ENCODE results near the gene ST8SIA1. TPM values are rescaled to one million over a fixed set of nuclear protein-coding genes. Genes with fewer than 3 reads are reported as not detected.

ST8SIA1 gene
- total RNA-seq, 2 donors from 2014 or later: under 0.01 TPM; not detected in 1

DNA sequence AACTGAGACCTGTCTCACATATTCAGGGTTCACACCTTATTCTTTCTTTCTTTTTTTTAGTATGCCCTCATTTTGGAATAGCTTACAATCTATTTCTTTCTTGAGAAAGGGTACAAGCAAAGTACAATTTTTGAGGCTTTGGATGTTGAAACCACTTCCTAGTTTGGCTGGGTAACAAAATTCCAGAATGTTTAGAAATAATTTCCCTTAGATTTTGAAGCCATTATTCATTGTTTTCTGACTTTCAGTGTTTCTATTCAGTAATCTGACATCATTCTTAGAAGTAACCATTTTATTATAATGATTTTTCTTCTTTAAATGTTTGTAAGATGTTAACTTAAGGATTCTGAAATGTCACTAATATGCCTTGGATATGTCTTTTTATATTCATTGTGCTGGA, 28.2 kb downstream of the ST8SIA1 start:
- Histone ChIP-seq H3K36me3 (replicated peaks in 1 of 2; ENCODE audit: insufficient read depth in 1 of 2, low read depth in 2 of 2) (no peaks in the 10 kb centered on the region), H3K27ac (no peak overlapping the region), H3K9me3 (no peaks in the 10 kb centered on the region), H3K4me3 (no peak overlapping the region), H3K27me3 (no peaks in the 10 kb centered on the region), H3K4me1 (no peaks in the 10 kb centered on the region)
- intact Hi-C loops (cut with DNase I): no loop called here
- DNase-seq: no peak
- ATAC-seq: no peak
- TF ChIP-seq, protein P1, sequence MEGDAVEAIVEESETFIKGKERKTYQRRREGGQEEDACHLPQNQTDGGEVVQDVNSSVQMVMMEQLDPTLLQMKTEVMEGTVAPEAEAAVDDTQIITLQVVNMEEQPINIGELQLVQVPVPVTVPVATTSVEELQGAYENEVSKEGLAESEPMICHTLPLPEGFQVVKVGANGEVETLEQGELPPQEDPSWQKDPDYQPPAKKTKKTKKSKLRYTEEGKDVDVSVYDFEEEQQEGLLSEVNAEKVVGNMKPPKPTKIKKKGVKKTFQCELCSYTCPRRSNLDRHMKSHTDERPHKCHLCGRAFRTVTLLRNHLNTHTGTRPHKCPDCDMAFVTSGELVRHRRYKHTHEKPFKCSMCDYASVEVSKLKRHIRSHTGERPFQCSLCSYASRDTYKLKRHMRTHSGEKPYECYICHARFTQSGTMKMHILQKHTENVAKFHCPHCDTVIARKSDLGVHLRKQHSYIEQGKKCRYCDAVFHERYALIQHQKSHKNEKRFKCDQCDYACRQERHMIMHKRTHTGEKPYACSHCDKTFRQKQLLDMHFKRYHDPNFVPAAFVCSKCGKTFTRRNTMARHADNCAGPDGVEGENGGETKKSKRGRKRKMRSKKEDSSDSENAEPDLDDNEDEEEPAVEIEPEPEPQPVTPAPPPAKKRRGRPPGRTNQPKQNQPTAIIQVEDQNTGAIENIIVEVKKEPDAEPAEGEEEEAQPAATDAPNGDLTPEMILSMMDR (IDR thresholded peaks at IDR 0.05): no peak
- TF ChIP-seq POLR2A (IDR thresholded peaks at IDR 0.05): no peak

DNA sequence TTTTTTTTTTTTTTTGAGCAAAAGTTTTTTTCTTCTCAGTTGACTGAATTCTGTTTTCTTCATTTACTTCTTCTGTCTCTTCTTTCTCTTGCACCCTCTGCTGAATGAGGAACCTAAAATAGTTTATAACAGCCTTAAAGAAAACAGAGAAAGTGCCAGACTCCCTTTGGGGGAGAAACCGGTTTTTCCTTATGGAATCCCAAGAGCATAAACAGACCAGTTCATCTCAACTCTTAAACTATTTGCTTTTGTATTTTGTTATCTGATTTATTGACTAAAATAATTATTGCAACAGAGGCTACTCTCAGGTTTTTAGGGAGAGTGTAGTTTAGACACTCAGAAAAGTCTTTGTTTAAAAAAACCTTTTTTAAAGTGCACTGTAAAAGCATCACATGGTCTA, 30.2 kb downstream of the ST8SIA1 start:
- ATAC-seq: no peak
- no peaks in the 10 kb centered on the region for H3K27me3 ChIP-seq
- no peak overlapping the region for H3K27ac ChIP-seq
- no peaks in the 10 kb centered on the region for H3K9me3 ChIP-seq
- no peak overlapping the region for H3K4me3 ChIP-seq
- no peak for DNase-seq
- H3K4me1 ChIP-seq: no peaks in the 10 kb centered on the region
- TF ChIP-seq, protein P1 (IDR thresholded peaks at IDR 0.05): no peak
- TF ChIP-seq POLR2A (IDR thresholded peaks at IDR 0.05): no peak
- intact Hi-C loops (cut with DNase I): no loop called here
- WGBS, 2 donors: 40 to 53% methylated on average over 1 of the region's 1 CpG
- no peaks in the 10 kb centered on the region for H3K36me3 ChIP-seq (replicated peaks in 1 of 2; ENCODE audit: insufficient read depth in 1 of 2, low read depth in 2 of 2)

- Histone ChIP-seq H3K36me3 (replicated peaks in 1 of 2; ENCODE audit: insufficient read depth in 1 of 2, low read depth in 2 of 2) (no peaks in the 10 kb centered on the region), H3K4me3 (no peak overlapping the region), H3K9me3 (no peaks in the 10 kb centered on the region), H3K4me1 (no peaks in the 10 kb centered on the region), H3K27ac (no peak overlapping the region), H3K27me3 (no peaks in the 10 kb centered on the region)
- ATAC-seq (no peak), DNase-seq (no peak)
- no peak for TF ChIP-seq POLR2A (IDR thresholded peaks at IDR 0.05)
- TF ChIP-seq, protein P1 (IDR thresholded peaks at IDR 0.05): no peak
- intact Hi-C loops (cut with DNase I): no loop called here
Measured at GRCh38 chr12:22299294-22299912, 35.1 kb downstream of the ST8SIA1 start.

- TF ChIP-seq, protein P1 (IDR thresholded peaks at IDR 0.05): no peak
- no peak for TF ChIP-seq POLR2A (IDR thresholded peaks at IDR 0.05)
- H3K4me3 ChIP-seq: no peak overlapping the region
- WGBS, 2 donors: 31 to 38% methylated on average over 6 of the region's 6 CpGs
- peaks cover 5% of the 10 kb centered on the region for H3K4me1 ChIP-seq
- no peak for ATAC-seq
- peak in 1 of 4 donors; percentile 16 for DNase-seq
- no peaks in the 10 kb centered on the region for H3K27me3 ChIP-seq
- no peaks in the 10 kb centered on the region for H3K9me3 ChIP-seq
- intact Hi-C loops (cut with DNase I): no loop called here
- no peaks in the 10 kb centered on the region for H3K36me3 ChIP-seq (replicated peaks in 1 of 2; ENCODE audit: insufficient read depth in 1 of 2, low read depth in 2 of 2)
- H3K27ac ChIP-seq: no peak overlapping the region
Measured at GRCh38 chr12:22289250-22289649, 45.3 kb downstream of the ST8SIA1 start.

Data from body of pancreas (tissue), 4 donors.